ENCODE results near the gene PTGS1. TPM values are rescaled to one million over a fixed set of nuclear protein-coding genes. Genes with fewer than 3 reads are reported as not detected.

Gene PTGS1
- total RNA-seq, 1 experiment from 2014 or later, result 61.2 TPM

DNA sequence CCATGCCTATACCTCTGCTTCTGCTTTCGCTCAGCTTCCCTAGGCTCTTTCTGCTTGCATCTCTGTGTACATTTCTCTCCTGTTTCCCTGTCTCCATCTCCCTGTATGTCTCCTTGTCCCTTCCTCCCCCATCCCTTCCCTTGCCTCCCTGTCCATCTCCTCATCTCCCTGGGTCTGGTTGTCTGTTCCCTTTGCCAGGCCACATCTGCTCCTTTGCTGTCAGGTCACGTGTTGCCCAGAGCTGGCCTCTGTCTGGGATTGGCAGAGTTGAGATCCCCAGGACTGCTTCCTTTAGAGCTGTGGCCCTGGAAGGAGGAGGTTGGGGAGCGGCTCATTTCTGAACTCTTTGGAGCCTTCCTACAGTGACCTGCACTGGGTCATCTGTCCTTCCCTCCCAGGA, 31.8 kb upstream of the PTGS1 start:
- ChIA-PET POLR2A (no interaction called here), CTCF (no interaction called here)
- Histone ChIP-seq H3K27me3 (ENCODE audit: control insufficient read depth, insufficient read depth, low read length) (no peaks in the 10 kb centered on the region), H3K9me3 (ENCODE audit: control insufficient read depth, insufficient read depth, low read depth, low read length) (no peaks in the 10 kb centered on the region), H3K27ac (ENCODE audit: low read length) (no peak overlapping the region), H3K4me1 (ENCODE audit: control insufficient read depth, insufficient read depth, low read length) (no peaks in the 10 kb centered on the region), H3K4me3 (ENCODE audit: low read depth in 2 of 2, low read length in 2 of 2) (no peak overlapping the region), H3K36me3 (ENCODE audit: control insufficient read depth, insufficient read depth, low read length) (no peaks in the 10 kb centered on the region)
- BruUV-seq (replicated peaks), result no TSS peak
- intact Hi-C loops (cut with micrococcal nuclease; ENCODE audit: unreplicated experiment), result no loop called here
- TF ChIP-seq TCF7L2 (IDR thresholded peaks at IDR 0.05; ENCODE audit: low read depth, low read length) (no peak), SIN3A (IDR thresholded peaks at IDR 0.05; ENCODE audit: borderline replicate concordance, insufficient read depth, low read depth, low read length) (no peak), POLR2AphosphoS5 (IDR thresholded peaks at IDR 0.05; ENCODE audit: low read depth, low read length) (no peak)
- TF ChIP-seq, protein P1, sequence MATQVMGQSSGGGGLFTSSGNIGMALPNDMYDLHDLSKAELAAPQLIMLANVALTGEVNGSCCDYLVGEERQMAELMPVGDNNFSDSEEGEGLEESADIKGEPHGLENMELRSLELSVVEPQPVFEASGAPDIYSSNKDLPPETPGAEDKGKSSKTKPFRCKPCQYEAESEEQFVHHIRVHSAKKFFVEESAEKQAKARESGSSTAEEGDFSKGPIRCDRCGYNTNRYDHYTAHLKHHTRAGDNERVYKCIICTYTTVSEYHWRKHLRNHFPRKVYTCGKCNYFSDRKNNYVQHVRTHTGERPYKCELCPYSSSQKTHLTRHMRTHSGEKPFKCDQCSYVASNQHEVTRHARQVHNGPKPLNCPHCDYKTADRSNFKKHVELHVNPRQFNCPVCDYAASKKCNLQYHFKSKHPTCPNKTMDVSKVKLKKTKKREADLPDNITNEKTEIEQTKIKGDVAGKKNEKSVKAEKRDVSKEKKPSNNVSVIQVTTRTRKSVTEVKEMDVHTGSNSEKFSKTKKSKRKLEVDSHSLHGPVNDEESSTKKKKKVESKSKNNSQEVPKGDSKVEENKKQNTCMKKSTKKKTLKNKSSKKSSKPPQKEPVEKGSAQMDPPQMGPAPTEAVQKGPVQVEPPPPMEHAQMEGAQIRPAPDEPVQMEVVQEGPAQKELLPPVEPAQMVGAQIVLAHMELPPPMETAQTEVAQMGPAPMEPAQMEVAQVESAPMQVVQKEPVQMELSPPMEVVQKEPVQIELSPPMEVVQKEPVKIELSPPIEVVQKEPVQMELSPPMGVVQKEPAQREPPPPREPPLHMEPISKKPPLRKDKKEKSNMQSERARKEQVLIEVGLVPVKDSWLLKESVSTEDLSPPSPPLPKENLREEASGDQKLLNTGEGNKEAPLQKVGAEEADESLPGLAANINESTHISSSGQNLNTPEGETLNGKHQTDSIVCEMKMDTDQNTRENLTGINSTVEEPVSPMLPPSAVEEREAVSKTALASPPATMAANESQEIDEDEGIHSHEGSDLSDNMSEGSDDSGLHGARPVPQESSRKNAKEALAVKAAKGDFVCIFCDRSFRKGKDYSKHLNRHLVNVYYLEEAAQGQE (IDR thresholded peaks at IDR 0.05; ENCODE audit: insufficient read depth in 1 of 2, low read depth in 2 of 2, low read length in 1 of 2), result no peak
- TF ChIP-seq, protein P2, sequence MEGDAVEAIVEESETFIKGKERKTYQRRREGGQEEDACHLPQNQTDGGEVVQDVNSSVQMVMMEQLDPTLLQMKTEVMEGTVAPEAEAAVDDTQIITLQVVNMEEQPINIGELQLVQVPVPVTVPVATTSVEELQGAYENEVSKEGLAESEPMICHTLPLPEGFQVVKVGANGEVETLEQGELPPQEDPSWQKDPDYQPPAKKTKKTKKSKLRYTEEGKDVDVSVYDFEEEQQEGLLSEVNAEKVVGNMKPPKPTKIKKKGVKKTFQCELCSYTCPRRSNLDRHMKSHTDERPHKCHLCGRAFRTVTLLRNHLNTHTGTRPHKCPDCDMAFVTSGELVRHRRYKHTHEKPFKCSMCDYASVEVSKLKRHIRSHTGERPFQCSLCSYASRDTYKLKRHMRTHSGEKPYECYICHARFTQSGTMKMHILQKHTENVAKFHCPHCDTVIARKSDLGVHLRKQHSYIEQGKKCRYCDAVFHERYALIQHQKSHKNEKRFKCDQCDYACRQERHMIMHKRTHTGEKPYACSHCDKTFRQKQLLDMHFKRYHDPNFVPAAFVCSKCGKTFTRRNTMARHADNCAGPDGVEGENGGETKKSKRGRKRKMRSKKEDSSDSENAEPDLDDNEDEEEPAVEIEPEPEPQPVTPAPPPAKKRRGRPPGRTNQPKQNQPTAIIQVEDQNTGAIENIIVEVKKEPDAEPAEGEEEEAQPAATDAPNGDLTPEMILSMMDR (IDR thresholded peaks at IDR 0.05), result no peak
- ATAC-seq (no peak), DNase-seq (ENCODE audit: low read depth, low spot score) (no peak)
- in situ Hi-C loops (cut with HindIII; ENCODE audit: low pct_unique_long_range_greater_than_20kb, low sequenced_read_pairs), result no loop called here

DNA sequence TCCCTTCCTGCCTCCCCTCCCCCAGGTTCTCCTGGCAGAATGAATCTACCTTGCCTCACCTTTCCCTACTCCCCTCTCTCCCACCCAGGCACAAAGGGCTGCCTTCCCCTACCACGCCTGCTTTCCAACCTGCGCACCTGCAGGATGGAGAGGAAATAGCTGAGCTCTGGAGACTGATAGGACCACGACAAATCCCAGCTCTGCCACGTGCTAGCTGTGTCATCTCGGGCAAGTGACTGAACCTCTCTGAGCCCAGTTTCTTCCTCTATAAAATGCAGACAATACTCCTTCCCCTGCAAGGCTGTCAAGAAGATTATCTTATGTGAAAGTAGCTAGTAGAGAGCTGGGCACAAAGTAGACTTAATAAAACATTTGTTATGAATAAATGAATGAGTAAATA, 31.2 kb upstream of the PTGS1 start:
- no TSS peak for BruUV-seq (replicated peaks)
- H3K4me1 ChIP-seq (ENCODE audit: control insufficient read depth, insufficient read depth, low read length), result no peaks in the 10 kb centered on the region
- no peak overlapping the region for H3K27ac ChIP-seq (ENCODE audit: low read length)
- H3K36me3 ChIP-seq (ENCODE audit: control insufficient read depth, insufficient read depth, low read length), result no peaks in the 10 kb centered on the region
- no peak for TF ChIP-seq POLR2AphosphoS5 (IDR thresholded peaks at IDR 0.05; ENCODE audit: low read depth, low read length)
- TF ChIP-seq, protein P1 (IDR thresholded peaks at IDR 0.05; ENCODE audit: insufficient read depth in 1 of 2, low read depth in 2 of 2, low read length in 1 of 2), result no peak
- TF ChIP-seq, protein P2 (IDR thresholded peaks at IDR 0.05), result no peak
- no peak for TF ChIP-seq SIN3A (IDR thresholded peaks at IDR 0.05; ENCODE audit: borderline replicate concordance, insufficient read depth, low read depth, low read length)
- TF ChIP-seq TCF7L2 (IDR thresholded peaks at IDR 0.05; ENCODE audit: low read depth, low read length), result no peak
- ATAC-seq (no peak), DNase-seq (ENCODE audit: low read depth, low spot score) (no peak)
- H3K9me3 ChIP-seq (ENCODE audit: control insufficient read depth, insufficient read depth, low read depth, low read length), result no peaks in the 10 kb centered on the region
- no peak overlapping the region for H3K4me3 ChIP-seq (ENCODE audit: low read depth in 2 of 2, low read length in 2 of 2)
- in situ Hi-C loops (cut with HindIII; ENCODE audit: low pct_unique_long_range_greater_than_20kb, low sequenced_read_pairs), result no loop called here
- no peaks in the 10 kb centered on the region for H3K27me3 ChIP-seq (ENCODE audit: control insufficient read depth, insufficient read depth, low read length)
- CTCF ChIA-PET, result no interaction called here
- POLR2A ChIA-PET, result no interaction called here
- intact Hi-C loops (cut with micrococcal nuclease; ENCODE audit: unreplicated experiment), result no loop called here
